Upper lobe of right lung (tissue), 1 donor: Measurements from ENCODE around the gene DLEC1. TPM values are rescaled to one million over a fixed set of nuclear protein-coding genes. Genes with fewer than 3 reads are reported as not detected.

Experiments used
- ATAC-seq: fragments of 200-7000 bp; cut with Tn5 transposase; one replicate; pipeline ENCODE4 v1.9.1; 2020; ENCODE audit warnings: mild to moderate bottlenecking, moderate library complexity
- DNase-seq: peaks from one replicate; pipeline ENCODE4 v3.0.0-alpha.2; 2020
- H3K27ac ChIP-seq: fragments of 200-600 bp; one replicate; pipeline ENCODE4 v1.8.0; 2022
- H3K27me3 ChIP-seq: fragments of 200-600 bp; one replicate; pipeline ENCODE4 v1.8.0; 2022; ENCODE audit warnings: mild to moderate bottlenecking
- H3K36me3 ChIP-seq: fragments of 200-600 bp; one replicate; pipeline ENCODE4 v1.8.0; 2022
- H3K4me1 ChIP-seq: fragments of 200-600 bp; one replicate; pipeline ENCODE4 v1.8.0; 2022
- H3K4me3 ChIP-seq: fragments of 200-600 bp; one replicate; pipeline ENCODE4 v1.8.0; 2022; ENCODE audit warnings: mild to moderate bottlenecking
- H3K9me3 ChIP-seq: fragments of 200-600 bp; one replicate; pipeline ENCODE4 v1.8.0; 2022
- intact Hi-C: fragments of 100-400 bp; cut with DNase I; formaldehyde crosslinking; loops from one replicate; pipeline ENCODE4 v1.11.0; 2022
- total RNA-seq: library from RNA; stranded (reverse); fragmentation: NEBNext Ultra II Directional; extraction: Animal tissue kit (Norgen Biotek cat#: 25700); gene quantifications from one replicate; pipeline ENCODE4 v1.2.1, GENCODE V29; 2021
- TF ChIP-seq, protein P1 (sequence below): fragments of 200-600 bp; IDR thresholded peaks from one replicate; pipeline ENCODE4 v1.8.0; 2022; ENCODE audit warnings: antibody characterized with exemption
- donor health status: DM: no; HTN: yes; CAD: no; lungs with severe emphysema.

Gene DLEC1
- total RNA-seq, 1 donor from 2014 or later: 2.7 TPM

DNA sequence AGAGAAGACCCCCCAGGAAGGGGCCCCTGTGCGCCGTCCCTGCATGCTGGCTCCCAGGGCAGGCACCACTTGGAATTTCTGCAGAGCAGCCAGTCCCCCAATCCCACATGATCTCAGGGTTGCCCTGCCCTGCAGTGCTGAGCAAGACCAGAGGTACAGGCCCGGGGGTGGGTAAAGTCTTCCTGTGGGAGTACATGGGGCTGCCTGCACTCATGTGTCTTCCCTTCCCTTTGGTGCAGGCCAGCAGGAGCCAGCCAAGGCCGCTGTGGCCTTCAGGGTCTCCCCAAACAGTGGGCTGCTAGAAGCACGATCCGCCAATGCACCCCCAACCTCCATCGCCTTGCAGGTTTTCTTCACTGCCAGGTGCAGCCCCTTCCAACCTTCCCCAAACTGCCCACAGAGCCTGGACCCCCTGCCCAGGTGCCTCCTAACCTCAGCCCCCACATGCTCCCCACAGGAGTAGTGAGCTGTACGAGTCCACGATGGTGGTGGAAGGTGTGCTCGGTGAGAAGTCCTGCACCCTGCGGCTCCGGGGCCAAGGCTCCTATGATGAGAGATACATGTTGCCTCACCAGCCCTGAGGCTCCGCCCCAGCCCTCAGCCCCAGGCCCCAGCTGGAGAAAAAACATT, 82.9 kb downstream of the DLEC1 start:
- Histone ChIP-seq H3K4me3 (no peak overlapping the region), H3K4me1 (no peaks in the 10 kb centered on the region), H3K36me3 (peaks cover 74% of the 10 kb centered on the region), H3K27ac (no peak overlapping the region), H3K9me3 (no peaks in the 10 kb centered on the region), H3K27me3 (no peaks in the 10 kb centered on the region)
- intact Hi-C loops: no loop called here
- DNase-seq: no peak
- TF ChIP-seq, protein P1, sequence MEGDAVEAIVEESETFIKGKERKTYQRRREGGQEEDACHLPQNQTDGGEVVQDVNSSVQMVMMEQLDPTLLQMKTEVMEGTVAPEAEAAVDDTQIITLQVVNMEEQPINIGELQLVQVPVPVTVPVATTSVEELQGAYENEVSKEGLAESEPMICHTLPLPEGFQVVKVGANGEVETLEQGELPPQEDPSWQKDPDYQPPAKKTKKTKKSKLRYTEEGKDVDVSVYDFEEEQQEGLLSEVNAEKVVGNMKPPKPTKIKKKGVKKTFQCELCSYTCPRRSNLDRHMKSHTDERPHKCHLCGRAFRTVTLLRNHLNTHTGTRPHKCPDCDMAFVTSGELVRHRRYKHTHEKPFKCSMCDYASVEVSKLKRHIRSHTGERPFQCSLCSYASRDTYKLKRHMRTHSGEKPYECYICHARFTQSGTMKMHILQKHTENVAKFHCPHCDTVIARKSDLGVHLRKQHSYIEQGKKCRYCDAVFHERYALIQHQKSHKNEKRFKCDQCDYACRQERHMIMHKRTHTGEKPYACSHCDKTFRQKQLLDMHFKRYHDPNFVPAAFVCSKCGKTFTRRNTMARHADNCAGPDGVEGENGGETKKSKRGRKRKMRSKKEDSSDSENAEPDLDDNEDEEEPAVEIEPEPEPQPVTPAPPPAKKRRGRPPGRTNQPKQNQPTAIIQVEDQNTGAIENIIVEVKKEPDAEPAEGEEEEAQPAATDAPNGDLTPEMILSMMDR: no peak
- ATAC-seq: no peak

DNA sequence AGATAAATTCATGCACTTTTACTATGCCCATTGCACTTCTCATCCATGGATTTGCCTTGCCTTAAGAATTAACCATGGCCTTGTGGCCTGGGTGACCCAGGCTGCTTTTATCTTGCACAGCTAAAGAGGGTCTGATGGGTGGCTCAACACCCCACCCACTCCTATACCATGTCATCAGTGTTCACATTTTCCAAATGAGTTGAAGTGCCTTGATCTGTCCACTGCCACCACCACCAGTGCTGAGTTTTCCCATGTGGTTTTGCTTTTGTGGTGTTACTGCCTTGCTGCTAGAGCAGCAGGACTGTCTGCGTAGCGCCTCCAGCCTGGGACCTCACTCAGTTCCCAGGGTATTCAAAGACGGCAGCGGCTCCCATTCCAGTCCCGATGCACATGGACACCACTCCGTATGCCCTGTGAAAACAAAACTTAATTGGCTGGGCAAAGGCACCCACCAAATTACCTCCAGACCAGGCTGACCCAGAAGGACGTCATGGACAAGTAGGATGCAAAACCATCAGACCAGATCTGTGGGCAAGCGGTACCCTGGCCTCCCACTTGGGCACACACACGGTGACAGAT, 83.8 kb downstream of the DLEC1 start:
- intact Hi-C loops: no loop called here
- peaks cover 83% of the 10 kb centered on the region for H3K36me3 ChIP-seq
- no peak overlapping the region for H3K27ac ChIP-seq
- no peaks in the 10 kb centered on the region for H3K27me3 ChIP-seq
- no peaks in the 10 kb centered on the region for H3K9me3 ChIP-seq
- ATAC-seq: no peak
- DNase-seq: no peak
- no peaks in the 10 kb centered on the region for H3K4me1 ChIP-seq
- TF ChIP-seq, protein P1: no peak
- no peak overlapping the region for H3K4me3 ChIP-seq

DNA sequence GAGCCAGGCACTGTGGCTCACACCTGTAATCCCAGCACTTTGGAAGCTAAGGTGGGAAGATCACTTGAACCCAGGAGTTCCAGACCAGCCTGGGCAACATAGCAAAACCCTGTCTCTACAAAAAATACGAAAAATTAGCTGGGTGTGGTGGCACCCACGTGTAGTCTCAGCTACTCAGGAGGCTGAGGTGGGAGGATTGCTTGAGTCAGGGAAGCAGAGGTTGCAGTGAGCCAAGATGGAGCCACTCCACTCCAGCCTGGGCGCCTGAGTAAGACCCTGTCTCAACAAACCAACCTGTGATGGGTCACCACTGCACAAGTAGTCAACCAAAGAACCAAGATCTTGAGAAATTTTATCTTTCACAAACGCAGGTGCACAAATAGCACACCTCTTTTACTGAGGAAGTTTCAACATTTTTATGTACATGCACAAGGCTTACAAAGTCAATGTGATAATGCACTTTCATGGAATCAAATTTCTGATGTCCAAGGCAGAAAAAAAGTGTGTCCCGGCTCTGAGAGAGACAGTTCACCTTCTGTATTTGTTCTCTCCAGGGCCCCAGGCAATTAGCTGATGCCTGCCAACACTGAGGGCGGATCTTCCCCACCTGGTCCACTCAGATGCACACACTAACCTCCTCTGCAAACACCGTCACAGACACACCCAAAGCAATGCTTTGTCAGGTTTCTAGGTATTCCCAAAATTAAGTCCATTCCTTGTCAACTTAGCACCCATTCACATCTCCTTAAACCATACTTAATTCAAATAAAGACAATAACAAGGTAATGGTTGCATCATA, 85.5 kb downstream of the DLEC1 start:
- no peaks in the 10 kb centered on the region for H3K9me3 ChIP-seq
- H3K4me3 ChIP-seq: no peak overlapping the region
- no peak for ATAC-seq
- H3K4me1 ChIP-seq: peaks cover 8% of the 10 kb centered on the region
- H3K27ac ChIP-seq: no peak overlapping the region
- no peaks in the 10 kb centered on the region for H3K27me3 ChIP-seq
- TF ChIP-seq, protein P1: no peak
- DNase-seq: no peak
- H3K36me3 ChIP-seq: peaks cover 100% of the 10 kb centered on the region
- intact Hi-C loops: no loop called here

DNA sequence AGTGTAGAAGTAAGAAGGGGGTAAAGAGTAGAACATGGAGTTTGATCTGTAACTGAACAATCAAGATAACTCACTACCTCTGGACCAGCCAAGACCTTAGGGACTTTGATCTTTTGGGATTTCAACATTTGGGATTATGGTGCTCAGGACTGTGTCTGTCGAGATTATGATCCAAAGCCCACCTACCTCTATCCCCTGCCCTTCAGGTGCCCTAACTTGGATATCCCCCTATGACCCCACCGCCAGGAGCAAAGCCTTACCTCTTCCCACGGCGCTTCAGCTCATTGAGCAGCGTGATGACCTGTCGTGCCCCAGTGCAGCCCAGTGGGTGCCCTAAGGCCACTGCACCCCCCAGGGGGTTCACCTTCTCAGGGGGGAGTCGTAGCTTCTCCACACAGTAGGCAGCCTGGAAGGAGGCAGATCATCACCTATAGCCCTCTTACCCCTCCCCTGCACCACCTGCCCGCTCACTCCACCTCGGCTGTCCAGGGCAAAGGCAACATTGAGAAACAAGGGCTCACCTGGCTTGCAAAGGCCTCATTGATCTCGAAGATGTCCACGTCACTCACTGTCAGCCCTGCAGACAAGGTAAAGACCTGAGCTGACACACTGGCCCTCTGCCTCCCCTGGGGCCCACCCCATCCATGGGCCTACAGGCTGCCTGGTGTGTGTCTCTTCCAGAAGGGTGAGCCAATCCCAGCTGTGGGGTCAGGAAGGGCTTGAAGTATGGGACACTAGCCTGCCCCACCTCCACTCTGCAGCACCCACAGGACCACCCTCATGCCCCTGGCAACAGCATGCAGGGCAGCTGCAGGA, 86.5 kb downstream of the DLEC1 start:
- Histone ChIP-seq H3K27me3 (no peaks in the 10 kb centered on the region), H3K4me3 (no peak overlapping the region), H3K27ac (no peak overlapping the region), H3K4me1 (peaks cover 8% of the 10 kb centered on the region), H3K36me3 (peaks cover 100% of the 10 kb centered on the region), H3K9me3 (no peaks in the 10 kb centered on the region)
- TF ChIP-seq, protein P1: no peak
- no peak for ATAC-seq
- no peak for DNase-seq
- intact Hi-C loops: no loop called here

DNA sequence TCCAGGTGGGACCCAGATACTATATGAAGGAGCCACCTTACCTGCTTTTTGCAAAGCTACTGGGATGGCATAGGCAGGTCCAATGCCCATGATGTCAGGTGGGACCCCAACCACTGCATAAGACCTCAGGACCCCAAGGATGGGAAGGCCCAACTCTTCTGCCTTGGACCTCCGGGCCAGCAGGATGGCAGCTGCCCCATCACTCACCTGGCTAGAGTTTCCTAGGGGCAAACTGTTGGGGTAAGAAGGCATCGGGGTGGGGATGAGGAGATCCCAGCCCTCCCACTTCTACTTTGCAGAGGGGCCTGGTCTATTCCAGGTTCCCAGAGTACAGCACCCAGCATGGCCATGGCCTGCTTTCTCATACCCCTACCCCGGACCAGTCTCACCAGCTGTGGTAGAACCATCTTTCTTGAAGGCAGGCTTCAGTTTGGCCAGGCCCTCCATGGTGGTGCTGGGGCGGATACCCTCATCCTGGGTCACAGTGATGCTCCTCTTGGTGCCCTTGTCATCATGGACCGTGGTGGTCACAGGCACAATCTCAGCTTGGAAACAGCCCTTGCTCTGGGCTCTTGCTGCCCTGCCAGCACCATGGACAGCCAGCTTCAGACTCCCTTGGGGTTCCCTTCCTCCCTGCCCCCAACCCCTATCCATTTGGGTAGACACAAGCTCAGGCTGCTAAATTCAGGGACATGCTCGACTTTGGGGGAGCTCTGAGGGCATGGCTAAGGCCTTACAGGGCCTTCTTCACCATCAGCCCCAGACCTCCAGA, 87.3 kb downstream of the DLEC1 start:
- Histone ChIP-seq H3K9me3 (no peaks in the 10 kb centered on the region), H3K27ac (no peak overlapping the region), H3K27me3 (no peaks in the 10 kb centered on the region), H3K4me1 (peaks cover 8% of the 10 kb centered on the region), H3K36me3 (peaks cover 100% of the 10 kb centered on the region), H3K4me3 (no peak overlapping the region)
- no peak for DNase-seq
- TF ChIP-seq, protein P1: no peak
- intact Hi-C loops: no loop called here
- no peak for ATAC-seq
